GM23248 (cell line): ENCODE data around the gene PSMC3.

Experiments used
- EZH2 ChIP-seq: fragments of 200-600 bp; sonication (generic); IDR thresholded peaks from 2 replicates; pipeline ENCODE4 v1.6.1; 2018; ENCODE audit warnings: antibody characterized with exemption, mild to moderate bottlenecking; ENCODE audit not compliant: insufficient read depth, poor library complexity, severe bottlenecking
- EZH2phosphoT487 ChIP-seq: fragments of 200-600 bp; sonication (generic); IDR thresholded peaks from 2 replicates; pipeline ENCODE4 v1.6.1; 2018; ENCODE audit warnings: antibody characterized with exemption, moderate library complexity, mild to moderate bottlenecking, low read depth; ENCODE audit not compliant: insufficient read depth

DNA sequence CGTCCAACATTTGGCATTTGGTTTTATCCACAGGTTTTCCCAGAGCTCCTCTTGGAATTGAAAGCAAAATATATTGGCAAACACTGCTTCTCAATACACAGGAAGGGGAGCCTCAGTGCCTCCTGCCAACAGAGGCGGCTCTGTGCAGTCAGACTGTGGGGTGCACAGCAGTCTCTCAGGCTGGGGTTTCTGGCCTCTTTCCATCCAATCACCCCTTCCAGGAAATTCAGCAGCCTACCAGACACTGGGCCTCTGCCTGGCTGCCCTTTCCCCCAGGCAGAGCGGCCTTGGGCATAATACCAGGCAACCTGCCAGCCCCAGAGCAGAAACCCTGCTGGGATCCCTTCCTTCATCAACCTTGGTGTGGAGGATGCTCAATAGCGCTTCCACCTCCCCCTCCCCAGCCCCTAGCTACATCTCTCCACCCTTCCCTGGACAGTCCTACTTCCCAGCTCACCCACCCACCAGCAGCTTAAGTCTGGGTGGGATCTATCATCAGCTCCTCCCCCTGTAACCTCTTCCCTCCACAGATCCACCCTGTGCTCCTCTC, 40.5 kb upstream of the PSMC3 start:
- TF ChIP-seq EZH2 (no peak), EZH2phosphoT487 (no peak)
